Measurements from ENCODE around the gene CHD9NB. TPM values are rescaled to one million over a fixed set of nuclear protein-coding genes. Genes with fewer than 3 reads are reported as not detected.
A peak's percentile ranks its signal among the peaks of the same experiment; 100 is the strongest.

Gene CHD9NB
- total and polyA plus RNA-seq, 2 of the 4 experiments (the other 2 are of a cell fraction) = 0.94 to 1.1 TPM

DNA sequence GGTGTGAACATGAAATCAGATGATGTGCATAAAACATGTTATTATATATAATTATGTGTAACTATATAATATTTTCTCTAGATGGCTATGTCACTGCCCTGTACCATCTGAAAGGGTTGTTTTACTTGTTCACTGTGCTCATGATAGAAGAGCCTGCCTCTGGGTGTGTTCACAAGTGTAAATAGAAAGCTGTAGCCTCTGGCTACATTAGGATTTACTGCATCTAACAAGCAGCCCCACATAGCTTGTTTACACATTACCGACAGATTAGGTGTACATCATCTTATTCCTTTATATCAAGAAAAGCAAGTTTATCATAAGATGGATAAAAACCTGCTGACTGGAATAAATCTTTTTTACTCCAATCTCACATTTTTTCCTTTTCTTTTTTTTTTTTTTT is 48.2 kb upstream of the CHD9NB start:
- H3K4ac ChIP-seq (ENCODE audit: low read depth, low read length) = no peak overlapping the region
- TF ChIP-seq MXI1 (IDR thresholded peaks at IDR 0.05; ENCODE audit: borderline replicate concordance, low read depth, low read length) (no peak), BHLHE40 (IDR thresholded peaks at IDR 0.05; ENCODE audit: low read depth, low read length) (no peak), MAZ (IDR thresholded peaks at IDR 0.05; ENCODE audit: borderline replicate concordance, low read depth, low read length) (no peak), SMC3 (IDR thresholded peaks at IDR 0.05; ENCODE audit: low read depth, low read length) (no peak), MAFK (IDR thresholded peaks at IDR 0.05; ENCODE audit: low read depth, low read length) (no peak), RFX5 (IDR thresholded peaks at IDR 0.05; ENCODE audit: low read depth, low read length) (no peak), RCOR1 (IDR thresholded peaks at IDR 0.05; ENCODE audit: insufficient replicate concordance, low read length) (no peak), POLR2A (IDR thresholded peaks at IDR 0.05; ENCODE audit: low read depth, low read length) (no peak), CHD1 (IDR thresholded peaks at IDR 0.05; ENCODE audit: low read depth, low read length) (no peak), CEBPB (IDR thresholded peaks at IDR 0.05; ENCODE audit: low read depth, low read length) (no peak), NFE2L2 (IDR thresholded peaks at IDR 0.05; ENCODE audit: low read depth, low read length) (no peak), FOS (IDR thresholded peaks at IDR 0.05; ENCODE audit: low read depth, low read length) (no peak), RAD21 (IDR thresholded peaks at IDR 0.05; ENCODE audit: low read length) (no peak)
- TF ChIP-seq, protein P1, sequence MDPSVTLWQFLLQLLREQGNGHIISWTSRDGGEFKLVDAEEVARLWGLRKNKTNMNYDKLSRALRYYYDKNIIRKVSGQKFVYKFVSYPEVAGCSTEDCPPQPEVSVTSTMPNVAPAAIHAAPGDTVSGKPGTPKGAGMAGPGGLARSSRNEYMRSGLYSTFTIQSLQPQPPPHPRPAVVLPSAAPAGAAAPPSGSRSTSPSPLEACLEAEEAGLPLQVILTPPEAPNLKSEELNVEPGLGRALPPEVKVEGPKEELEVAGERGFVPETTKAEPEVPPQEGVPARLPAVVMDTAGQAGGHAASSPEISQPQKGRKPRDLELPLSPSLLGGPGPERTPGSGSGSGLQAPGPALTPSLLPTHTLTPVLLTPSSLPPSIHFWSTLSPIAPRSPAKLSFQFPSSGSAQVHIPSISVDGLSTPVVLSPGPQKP (IDR thresholded peaks at IDR 0.05; ENCODE audit: borderline replicate concordance, low read depth, low read length) = no peak
- TF ChIP-seq, protein P2, sequence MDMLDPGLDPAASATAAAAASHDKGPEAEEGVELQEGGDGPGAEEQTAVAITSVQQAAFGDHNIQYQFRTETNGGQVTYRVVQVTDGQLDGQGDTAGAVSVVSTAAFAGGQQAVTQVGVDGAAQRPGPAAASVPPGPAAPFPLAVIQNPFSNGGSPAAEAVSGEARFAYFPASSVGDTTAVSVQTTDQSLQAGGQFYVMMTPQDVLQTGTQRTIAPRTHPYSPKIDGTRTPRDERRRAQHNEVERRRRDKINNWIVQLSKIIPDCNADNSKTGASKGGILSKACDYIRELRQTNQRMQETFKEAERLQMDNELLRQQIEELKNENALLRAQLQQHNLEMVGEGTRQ (IDR thresholded peaks at IDR 0.05; ENCODE audit: low read depth, low read length) = no peak
- TF ChIP-seq, protein P3, sequence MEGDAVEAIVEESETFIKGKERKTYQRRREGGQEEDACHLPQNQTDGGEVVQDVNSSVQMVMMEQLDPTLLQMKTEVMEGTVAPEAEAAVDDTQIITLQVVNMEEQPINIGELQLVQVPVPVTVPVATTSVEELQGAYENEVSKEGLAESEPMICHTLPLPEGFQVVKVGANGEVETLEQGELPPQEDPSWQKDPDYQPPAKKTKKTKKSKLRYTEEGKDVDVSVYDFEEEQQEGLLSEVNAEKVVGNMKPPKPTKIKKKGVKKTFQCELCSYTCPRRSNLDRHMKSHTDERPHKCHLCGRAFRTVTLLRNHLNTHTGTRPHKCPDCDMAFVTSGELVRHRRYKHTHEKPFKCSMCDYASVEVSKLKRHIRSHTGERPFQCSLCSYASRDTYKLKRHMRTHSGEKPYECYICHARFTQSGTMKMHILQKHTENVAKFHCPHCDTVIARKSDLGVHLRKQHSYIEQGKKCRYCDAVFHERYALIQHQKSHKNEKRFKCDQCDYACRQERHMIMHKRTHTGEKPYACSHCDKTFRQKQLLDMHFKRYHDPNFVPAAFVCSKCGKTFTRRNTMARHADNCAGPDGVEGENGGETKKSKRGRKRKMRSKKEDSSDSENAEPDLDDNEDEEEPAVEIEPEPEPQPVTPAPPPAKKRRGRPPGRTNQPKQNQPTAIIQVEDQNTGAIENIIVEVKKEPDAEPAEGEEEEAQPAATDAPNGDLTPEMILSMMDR (conservative IDR thresholded peaks at IDR 0.05; ENCODE audit: low read depth, low read length) = no peak
- no peaks in the 10 kb centered on the region for H3K36me3 ChIP-seq (ENCODE audit: control insufficient read depth, insufficient read depth, low read length)
- peak overlapping the region; percentile 79 for H2BK5ac ChIP-seq (ENCODE audit: low read depth, low read length, poor library complexity, severe bottlenecking)
- H3K9me1 ChIP-seq (ENCODE audit: insufficient read depth, low read length) = no peaks in the 10 kb centered on the region; the same call in 1 of the 2 replicates
- ChIA-PET POLR2A (ENCODE audit: unreplicated experiment) (no interaction called here), CTCF (interaction anchor here (0.7 to 1.1 kb wide), 2 partner anchors 10 to 37 kb away, joined by 3 read pairs; no protein-coding TSS in a partner anchor)
- H3K23ac ChIP-seq (ENCODE audit: low read depth, low read length) = no peak overlapping the region
- H2BK15ac ChIP-seq (ENCODE audit: low read depth, low read length) = no peak overlapping the region; the same call in 1 of the 3 replicates
- no peak overlapping the region for H3K4me3 ChIP-seq (ENCODE audit: insufficient read depth, low read depth, low read length)
- peaks cover 5 to 41% of the 10 kb centered on the region in 2 experiments; a peak in 2 of 4 replicates for H3K79me1 ChIP-seq (ENCODE audit: low read depth in 1 of 2, low read length in 2 of 2)
- intact Hi-C loops (cut with micrococcal nuclease) (no loop called here), dilution Hi-C loops (cut with HindIII; ENCODE audit: low sequenced_read_pairs, unreplicated experiment) (no loop called here), in situ Hi-C loops (cut with MboI; ENCODE audit: low sequenced_read_pairs) (no loop called here)
- no peak overlapping the region for H2AFZ ChIP-seq (replicated peaks; ENCODE audit: low read length, poor library complexity)
- H3K56ac ChIP-seq (ENCODE audit: extremely low read depth, insufficient read depth, low read length) = no peak overlapping the region
- no peak overlapping the region for H3K9ac ChIP-seq (ENCODE audit: low read depth, low read length)
- ATAC-seq (ENCODE audit: low read depth) = no peak
- BruUV-seq (replicated peaks) = no TSS peak
- H3K14ac ChIP-seq (replicated peaks; ENCODE audit: low read depth, low read length) = no peak overlapping the region
- H4K20me1 ChIP-seq (ENCODE audit: insufficient read depth, low read length) = peaks cover 9% of the 10 kb centered on the region
- H3K27ac ChIP-seq (ENCODE audit: insufficient read depth, low read length) = no peak overlapping the region
- no peak overlapping the region for H4K91ac ChIP-seq (ENCODE audit: insufficient read depth, low read depth, low read length)
- no peak overlapping the region for H4K5ac ChIP-seq (ENCODE audit: low read depth, low read length)
- no peaks in the 10 kb centered on the region for H3K27me3 ChIP-seq (ENCODE audit: control insufficient read depth, insufficient read depth, low read length)
- H3K4me1 ChIP-seq (ENCODE audit: control insufficient read depth, insufficient read depth, low read length) = peaks cover 12% of the 10 kb centered on the region
- WGBS, 2 experiments (ENCODE audit: extremely low coverage in 2 of 2, insufficient read length in 1 of 2) = no CpG with 5 or more reads among the region's 1 CpG
- H2AK5ac ChIP-seq (ENCODE audit: low read depth, low read length) = no peak overlapping the region; the same call in 1 of the 2 replicates
- no peak overlapping the region for H3K4me2 ChIP-seq (ENCODE audit: low read depth, low read length)
- no peak overlapping the region for H2BK120ac ChIP-seq (ENCODE audit: low read depth, low read length)
- H3K9me3 ChIP-seq (ENCODE audit: control insufficient read depth, insufficient read depth, low read length) = no peaks in the 10 kb centered on the region
- no peak overlapping the region for H4K8ac ChIP-seq (ENCODE audit: low read depth in 2 of 2, low read length in 2 of 2)
- no peak overlapping the region for H3K18ac ChIP-seq (ENCODE audit: low read depth, low read length)
- no peak overlapping the region for H2BK20ac ChIP-seq (ENCODE audit: low read depth, low read length)
- DNase-seq = no peak
- H2AK9ac ChIP-seq (replicated peaks; ENCODE audit: low read depth, low read length, poor library complexity) = no peak overlapping the region

Measured in IMR-90 (cell line).